HFFc6 (cell line): Measurements from ENCODE around the gene BGN. TPM values are rescaled to one million over a fixed set of nuclear protein-coding genes. Genes with fewer than 3 reads are reported as not detected.

Experiments
- DNase-seq: peaks from one replicate; pipeline ENCODE4 v3.0.0-alpha.2; 2018
- H3K27ac Mint-ChIP-seq: 2 replicates; pipeline ENCODE4 v1.8.0; 2020; ENCODE audit warnings: mild to moderate bottlenecking, mixed read lengths
- H3K27me3 Mint-ChIP-seq: 2 replicates; pipeline ENCODE4 v1.8.0; 2021; ENCODE audit warnings: mild to moderate bottlenecking, moderate library complexity, mixed read lengths; ENCODE audit not compliant: insufficient read depth
- H3K36me3 Mint-ChIP-seq: 2 replicates; pipeline ENCODE4 v1.8.0; 2021; ENCODE audit warnings: low read depth, mixed read lengths
- H3K4me1 Mint-ChIP-seq: 2 replicates; pipeline ENCODE4 v1.8.0; 2020; ENCODE audit warnings: low read depth, mixed read lengths
- H3K4me3 Mint-ChIP-seq: 2 replicates; pipeline ENCODE4 v1.8.0; 2020; ENCODE audit warnings: mild to moderate bottlenecking, moderate library complexity, mixed read lengths
- H3K9me3 Mint-ChIP-seq: 2 replicates; pipeline ENCODE4 v1.8.0; 2020; ENCODE audit warnings: mild to moderate bottlenecking, mixed read lengths
- total RNA-seq, 6 experiments: library from RNA; stranded (reverse); fragmentation: NEBNext Ultra II Directional; extraction: Animal tissue kit (Norgen Biotek cat#: 25700); gene quantifications; 2 replicates in 1 of 6; 3 replicates in 5 of 6; pipeline ENCODE4 v1.2.3, GENCODE V29; 2021
- TF ChIP-seq, protein P1 (sequence below): fragments of 200-600 bp; sonication (generic); IDR thresholded peaks from 2 replicates; pipeline ENCODE4 v1.5.0; 2021; ENCODE audit warnings: antibody characterized with exemption, mild to moderate bottlenecking

Gene BGN
- total RNA-seq, 6 experiments from 2014 or later = 324 to 382 (median 367) TPM

DNA sequence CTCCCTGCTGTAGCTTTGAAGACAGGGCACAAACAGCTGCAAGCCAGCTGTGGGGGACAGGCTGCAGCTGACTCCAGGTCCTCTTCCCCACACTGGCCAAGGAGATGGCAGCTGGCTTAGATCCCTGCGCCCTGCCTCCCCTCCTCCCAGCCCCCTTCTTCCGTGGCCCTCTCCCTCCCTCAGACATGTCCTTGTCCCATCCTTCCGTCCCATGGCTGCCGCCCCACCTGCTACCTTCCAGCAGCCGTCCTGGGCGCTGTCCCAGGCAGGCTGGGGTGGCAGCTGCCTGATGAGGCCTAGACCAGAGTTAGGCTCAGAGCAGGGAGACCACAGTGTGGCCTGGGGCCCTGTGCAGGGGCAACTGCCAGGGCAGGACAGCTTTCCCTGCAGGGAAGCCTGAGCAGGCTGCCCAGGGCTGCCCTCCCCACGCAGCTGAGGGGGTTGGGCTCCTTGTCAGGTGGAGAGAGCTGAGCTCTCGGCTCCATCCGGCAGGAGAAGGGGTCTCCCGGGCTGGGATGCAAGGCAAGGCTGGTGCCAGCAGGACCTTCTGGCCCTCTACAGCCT, 3.3 kb upstream of the BGN start:
- TF ChIP-seq, protein P1, sequence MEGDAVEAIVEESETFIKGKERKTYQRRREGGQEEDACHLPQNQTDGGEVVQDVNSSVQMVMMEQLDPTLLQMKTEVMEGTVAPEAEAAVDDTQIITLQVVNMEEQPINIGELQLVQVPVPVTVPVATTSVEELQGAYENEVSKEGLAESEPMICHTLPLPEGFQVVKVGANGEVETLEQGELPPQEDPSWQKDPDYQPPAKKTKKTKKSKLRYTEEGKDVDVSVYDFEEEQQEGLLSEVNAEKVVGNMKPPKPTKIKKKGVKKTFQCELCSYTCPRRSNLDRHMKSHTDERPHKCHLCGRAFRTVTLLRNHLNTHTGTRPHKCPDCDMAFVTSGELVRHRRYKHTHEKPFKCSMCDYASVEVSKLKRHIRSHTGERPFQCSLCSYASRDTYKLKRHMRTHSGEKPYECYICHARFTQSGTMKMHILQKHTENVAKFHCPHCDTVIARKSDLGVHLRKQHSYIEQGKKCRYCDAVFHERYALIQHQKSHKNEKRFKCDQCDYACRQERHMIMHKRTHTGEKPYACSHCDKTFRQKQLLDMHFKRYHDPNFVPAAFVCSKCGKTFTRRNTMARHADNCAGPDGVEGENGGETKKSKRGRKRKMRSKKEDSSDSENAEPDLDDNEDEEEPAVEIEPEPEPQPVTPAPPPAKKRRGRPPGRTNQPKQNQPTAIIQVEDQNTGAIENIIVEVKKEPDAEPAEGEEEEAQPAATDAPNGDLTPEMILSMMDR = no peak
- DNase-seq = no peak
- Mint-ChIP-seq H3K4me3 (no peak overlapping the region), H3K36me3 (no peaks in the 10 kb centered on the region), H3K27me3 (peaks cover 2% of the 10 kb centered on the region; the same call in 1 of the 2 replicates), H3K9me3 (no peaks in the 10 kb centered on the region), H3K27ac (no peak overlapping the region), H3K4me1 (peaks cover 11% of the 10 kb centered on the region)

GRCh38 chrX:153491918-153492317, 2.9 kb upstream of the BGN start:
- H3K4me1 Mint-ChIP-seq = peaks cover 11% of the 10 kb centered on the region
- TF ChIP-seq, protein P1 = no peak
- H3K27me3 Mint-ChIP-seq = peaks cover 2% of the 10 kb centered on the region; the same call in 1 of the 2 replicates
- H3K9me3 Mint-ChIP-seq = no peaks in the 10 kb centered on the region
- no peak overlapping the region for H3K27ac Mint-ChIP-seq
- H3K36me3 Mint-ChIP-seq = no peaks in the 10 kb centered on the region
- DNase-seq = no peak
- H3K4me3 Mint-ChIP-seq = no peak overlapping the region

DNA sequence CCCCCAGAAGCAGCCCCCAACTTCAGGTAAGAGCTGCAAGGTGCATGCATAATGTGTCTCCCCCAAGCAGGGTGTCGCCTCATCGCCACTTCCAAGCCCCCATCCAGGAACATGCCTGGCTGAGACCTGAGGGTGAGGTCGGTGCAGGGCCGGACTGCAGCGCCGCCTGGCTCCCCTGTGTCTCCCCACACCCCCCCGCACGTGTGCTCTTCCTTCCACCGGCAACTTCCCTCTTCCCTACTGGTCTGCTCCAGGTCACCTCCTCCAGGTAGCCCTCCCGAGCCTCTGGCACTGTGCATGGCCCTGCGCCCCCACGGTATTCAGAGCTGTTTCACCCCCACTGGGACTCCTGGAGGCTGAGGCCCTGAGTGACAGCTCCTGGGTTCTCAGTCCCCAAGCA, 2.2 kb upstream of the BGN start:
- H3K9me3 Mint-ChIP-seq = no peaks in the 10 kb centered on the region
- TF ChIP-seq, protein P1 = no peak
- peaks cover 2% of the 10 kb centered on the region; the same call in 1 of the 2 replicates for H3K27me3 Mint-ChIP-seq
- DNase-seq = no peak
- no peak overlapping the region for H3K27ac Mint-ChIP-seq
- H3K4me1 Mint-ChIP-seq = peaks cover 11% of the 10 kb centered on the region
- H3K36me3 Mint-ChIP-seq = no peaks in the 10 kb centered on the region
- no peak overlapping the region for H3K4me3 Mint-ChIP-seq

- Mint-ChIP-seq H3K9me3 (no peaks in the 10 kb centered on the region), H3K27ac (no peak overlapping the region), H3K36me3 (no peaks in the 10 kb centered on the region), H3K27me3 (peaks cover 2% of the 10 kb centered on the region; the same call in 1 of the 2 replicates), H3K4me1 (peaks cover 11% of the 10 kb centered on the region), H3K4me3 (no peak overlapping the region)
- TF ChIP-seq, protein P1 = no peak
- no peak for DNase-seq
Measured at GRCh38 chrX:153493085-153493484, 1.7 kb upstream of the BGN start.

- TF ChIP-seq, protein P1 = no peak
- peak overlapping the region; percentile 98 for H3K4me3 Mint-ChIP-seq
- peaks cover 2% of the 10 kb centered on the region; the same call in 1 of the 2 replicates for H3K27me3 Mint-ChIP-seq
- no peaks in the 10 kb centered on the region for H3K9me3 Mint-ChIP-seq
- H3K4me1 Mint-ChIP-seq = peaks cover 11% of the 10 kb centered on the region
- H3K36me3 Mint-ChIP-seq = no peaks in the 10 kb centered on the region
- no peak for DNase-seq
- H3K27ac Mint-ChIP-seq = peak overlapping the region; percentile 79
Measured at GRCh38 chrX:153494061-153494460, 719 bp upstream of the BGN start.
